T-helper 2 cell treated with Interferon-gamma antibody and Interleukin-4, amounts not matched to agents 100 ng/mL and 5 ng/mL, for 36 hours (primary cell): ENCODE measurements around the gene SMG6. TPM values are rescaled to one million over a fixed set of nuclear protein-coding genes. Genes with fewer than 3 reads are reported as not detected.

Experiments
- intact Hi-C: fragments of 100-400 bp; cut with micrococcal nuclease; formaldehyde crosslinking; loops from one replicate; pipeline ENCODE4 v1.15.1; 2023
- total RNA-seq: library from RNA; stranded (reverse); gene quantifications from 2 replicates; pipeline ENCODE4 v1.2.3, GENCODE V29; 2022

SMG6 gene
- total RNA-seq, 1 donor from 2014 or later, result 56.0 TPM

DNA sequence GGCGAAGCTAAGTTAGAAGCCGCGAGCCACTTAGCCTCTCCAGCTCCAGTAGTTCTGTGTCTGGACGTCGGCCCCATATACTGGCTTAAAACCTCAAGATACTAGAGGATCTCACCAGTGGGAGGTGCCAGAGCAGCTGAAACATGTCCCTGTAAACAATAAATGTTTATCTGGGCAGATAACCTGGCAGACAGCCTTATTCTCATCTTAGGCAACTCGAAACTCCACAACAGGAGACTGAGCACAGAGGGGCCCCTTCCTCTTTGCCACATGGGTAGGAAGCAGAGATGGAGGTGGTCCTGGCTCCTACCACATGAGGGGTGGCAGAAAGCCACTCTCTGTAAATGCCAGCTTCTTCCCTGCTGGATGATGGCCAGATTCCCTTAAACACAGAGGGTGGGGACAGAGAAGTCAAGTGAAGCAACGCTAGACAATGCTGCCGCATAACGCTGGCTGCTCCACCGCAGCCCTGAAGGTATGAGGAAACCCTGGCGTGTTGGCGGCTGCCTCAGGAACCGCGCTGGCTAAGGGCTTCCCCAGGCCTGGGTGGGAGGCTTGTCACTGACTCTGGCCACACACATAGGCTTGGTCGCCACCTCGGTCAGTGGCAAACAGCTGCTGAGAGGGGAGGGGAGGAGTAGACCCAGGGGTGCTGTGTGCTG lies 180.8 kb downstream of the SMG6 start:
- intact Hi-C loops, result no loop called here

GRCh38 chr17:2120586-2121335 lies 182.8 kb downstream of the SMG6 start:
- intact Hi-C loops, result no loop called here

DNA sequence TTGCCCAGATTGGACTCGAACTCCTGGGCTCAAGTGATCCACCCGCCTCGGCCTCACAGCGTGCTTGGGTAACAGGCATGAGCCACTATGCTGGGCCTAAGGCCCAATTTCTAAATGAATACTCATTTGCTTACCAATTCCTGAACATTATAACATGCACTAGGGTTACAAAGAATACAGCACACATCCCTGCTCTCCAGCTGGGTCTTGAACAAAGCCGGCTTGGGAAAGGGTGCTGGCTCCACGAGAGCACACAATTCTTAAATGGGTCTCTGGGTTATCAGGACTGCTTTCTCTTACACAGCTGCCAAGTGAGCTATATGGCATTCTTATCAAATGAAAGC lies 190.3 kb downstream of the SMG6 start:
- intact Hi-C loops, result no loop called here

DNA sequence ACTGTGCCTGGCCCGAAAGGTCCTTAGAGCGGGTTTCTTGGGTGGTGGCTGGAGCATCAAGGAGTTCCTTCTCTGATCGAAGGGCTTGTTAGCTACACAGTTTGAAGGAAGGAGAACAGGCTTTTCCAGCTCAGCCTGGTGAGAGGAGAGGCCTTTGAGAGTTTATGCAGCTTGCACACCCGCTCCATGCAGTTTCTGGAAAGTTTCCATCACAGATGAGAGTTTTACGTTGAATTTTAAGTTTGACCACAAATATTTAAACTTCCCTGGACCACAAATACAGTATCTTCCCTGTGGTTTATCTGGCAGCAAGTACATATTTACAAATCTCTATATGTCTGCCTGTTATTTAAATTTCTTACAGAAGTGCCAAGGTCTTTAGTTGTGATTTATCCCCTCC lies 191.9 kb downstream of the SMG6 start:
- intact Hi-C loops, result no loop called here

- intact Hi-C loops, result no loop called here
Measured at GRCh38 chr17:2110436-2110835, 193.1 kb downstream of the SMG6 start.

DNA sequence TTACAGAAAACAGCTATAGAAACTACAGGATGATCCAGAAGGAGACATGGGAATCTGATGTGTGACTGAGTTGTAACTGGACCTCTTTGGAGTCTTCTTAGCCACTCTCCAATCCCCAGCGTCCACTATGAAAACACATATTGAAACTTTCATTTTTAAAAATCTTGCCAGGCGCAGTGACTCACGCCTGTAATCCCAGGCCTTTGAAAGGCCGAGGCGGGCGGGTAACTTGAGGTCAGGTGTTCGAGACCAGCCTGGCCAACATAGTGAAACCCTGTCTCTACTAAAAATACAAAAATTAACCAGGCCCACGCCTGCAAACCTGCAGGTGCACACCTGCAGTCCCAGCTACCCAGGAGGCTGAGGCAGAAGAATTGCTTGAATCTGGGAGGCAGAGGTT lies 195.4 kb downstream of the SMG6 start:
- intact Hi-C loops, result no loop called here

DNA sequence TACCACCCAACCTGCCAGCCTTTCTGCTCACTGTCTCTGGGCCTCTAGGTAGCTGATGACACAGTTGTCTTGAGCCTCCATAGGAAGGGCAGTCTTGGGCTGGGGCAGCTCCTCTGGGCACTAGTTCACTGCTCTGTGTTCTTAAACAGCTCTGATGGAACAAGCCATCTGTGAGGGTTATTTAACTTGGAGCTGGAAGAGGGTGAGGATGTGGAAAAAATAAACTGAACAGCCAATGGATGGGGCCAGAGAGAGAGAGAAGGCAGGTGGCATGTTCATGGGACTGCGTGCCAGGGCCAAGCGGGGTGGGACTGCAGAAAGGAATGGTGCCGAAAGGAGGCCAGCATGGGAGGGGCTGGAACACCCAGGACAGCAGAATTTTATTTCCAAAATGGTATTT lies 196.1 kb downstream of the SMG6 start:
- intact Hi-C loops, result no loop called here

DNA sequence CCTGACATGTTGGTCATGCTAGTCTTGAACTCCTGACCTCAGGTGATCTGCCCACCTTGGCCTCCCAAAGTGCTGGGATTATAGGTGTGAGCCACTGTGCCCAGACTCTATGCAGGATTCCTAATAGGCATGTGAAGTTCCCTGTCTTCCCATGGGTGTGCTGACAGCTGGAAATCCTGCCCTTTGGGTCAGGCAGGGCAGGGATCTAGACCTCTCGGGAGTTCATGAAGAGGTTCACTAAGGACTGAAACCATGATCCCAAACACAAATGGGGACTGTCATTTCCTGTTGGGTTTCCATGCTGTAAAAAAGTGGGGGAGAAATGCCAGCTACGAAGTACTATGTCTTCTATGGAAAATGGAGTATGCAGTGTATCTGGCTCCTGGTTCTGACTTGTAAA lies 196.5 kb downstream of the SMG6 start:
- intact Hi-C loops, result no loop called here

- intact Hi-C loops, result no loop called here
Measured at GRCh38 chr17:2106308-2106955, 197.2 kb downstream of the SMG6 start.

GRCh38 chr17:2105663-2106062 lies 197.9 kb downstream of the SMG6 start:
- intact Hi-C loops, result no loop called here

GRCh38 chr17:2102931-2103809 lies 200.4 kb downstream of the SMG6 start:
- intact Hi-C loops, result no loop called here

- intact Hi-C loops, result no loop called here
Measured at GRCh38 chr17:2101448-2102257, 201.9 kb downstream of the SMG6 start.

GRCh38 chr17:2095536-2095910 lies 208.1 kb downstream of the SMG6 start:
- intact Hi-C loops, result no loop called here

DNA sequence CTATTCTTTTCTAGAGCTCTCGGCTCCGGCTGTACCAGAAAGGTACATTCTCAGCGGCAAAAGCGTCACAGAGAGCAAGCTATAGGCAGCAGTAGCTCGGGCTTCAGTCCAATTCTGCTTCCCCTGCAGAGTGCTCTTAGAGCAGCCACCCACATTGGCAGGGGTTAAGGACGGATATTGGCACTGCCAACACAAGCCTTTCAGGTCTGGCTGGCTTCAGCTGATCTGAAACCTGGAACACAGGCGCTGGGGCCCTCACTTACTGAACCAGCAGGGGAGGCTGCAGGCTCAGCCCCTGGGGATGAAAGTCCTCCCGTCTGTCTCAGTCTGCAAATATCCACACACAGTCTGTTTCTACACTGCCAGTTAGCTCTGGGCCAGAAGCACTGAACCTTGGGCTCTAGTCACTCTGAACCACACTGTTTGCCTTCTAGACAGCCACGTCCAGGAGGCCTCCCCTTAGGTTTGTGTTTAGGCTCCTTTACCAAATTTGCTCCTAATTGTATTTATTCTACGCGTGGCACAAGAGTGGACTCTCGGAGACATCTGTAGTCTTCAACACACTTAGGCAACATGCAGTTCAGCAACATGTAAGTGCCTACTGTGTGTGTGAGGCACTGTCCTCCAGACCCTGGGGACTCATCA lies 208.6 kb downstream of the SMG6 start:
- intact Hi-C loops, result no loop called here

GRCh38 chr17:2093349-2093748 lies 210.2 kb downstream of the SMG6 start:
- intact Hi-C loops, result no loop called here

- intact Hi-C loops, result no loop called here
Measured at GRCh38 chr17:2092253-2092652, 211.3 kb downstream of the SMG6 start.

GRCh38 chr17:2090804-2091534 lies 212.6 kb downstream of the SMG6 start:
- intact Hi-C loops, result no loop called here

GRCh38 chr17:2090210-2090641 lies 213.4 kb downstream of the SMG6 start:
- intact Hi-C loops, result no loop called here

DNA sequence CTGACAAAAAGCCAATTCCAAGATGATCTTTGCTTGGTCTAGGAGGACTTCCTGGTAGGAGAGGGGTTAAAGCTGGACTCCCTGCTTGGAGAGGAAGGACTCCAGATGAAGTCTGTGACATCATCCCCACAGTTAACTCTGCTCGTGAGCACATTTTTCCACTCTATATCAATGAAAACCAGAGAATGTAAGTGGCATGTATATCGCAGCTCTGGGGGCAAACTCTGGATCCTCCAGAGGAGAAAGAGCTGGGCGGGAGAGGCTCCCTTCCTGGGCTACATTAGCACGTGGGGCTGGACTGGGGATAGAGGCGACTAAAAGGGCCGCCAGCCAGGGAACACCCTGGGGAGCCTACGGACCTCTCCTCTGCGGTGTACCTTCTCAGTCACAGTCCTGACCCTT lies 214.6 kb downstream of the SMG6 start:
- intact Hi-C loops, result loop anchor here (1.0 to 5.0 kb wide), 2 partner anchors 103 to 177 kb away; no protein-coding TSS in a partner anchor
